ENCODE results near the gene CCDC191.

The CCDC191 gene

DNA sequence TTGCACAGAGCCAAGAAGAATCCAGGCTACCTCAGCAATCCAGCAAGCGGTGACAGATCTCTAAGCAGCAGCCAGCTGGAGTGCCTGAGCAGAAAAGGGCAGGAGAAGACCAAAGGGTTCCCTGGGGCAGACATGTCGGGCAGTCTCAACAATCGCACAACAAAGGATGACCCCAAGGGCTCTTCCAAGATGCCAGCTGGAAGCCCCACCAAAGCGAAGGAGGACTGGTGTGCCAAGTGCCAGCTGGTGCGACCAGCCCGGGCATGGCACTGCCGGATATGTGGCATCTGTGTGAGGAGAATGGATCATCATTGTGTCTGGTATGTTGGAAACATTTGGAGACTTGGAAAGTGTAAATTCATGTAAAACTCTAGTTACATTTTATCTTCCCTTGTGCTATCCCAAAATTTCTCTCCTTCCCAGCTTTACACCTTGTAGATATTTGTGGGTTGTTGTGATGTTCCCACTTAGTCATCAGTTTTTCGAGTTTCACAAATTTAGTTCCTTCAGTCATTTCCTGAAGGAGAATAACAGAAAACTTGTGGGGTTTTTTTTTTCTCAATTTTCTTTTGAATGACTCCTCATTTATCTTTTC lies 102.1 kb downstream of the CCDC191 start:
- DNase-seq, result no peak

DNA sequence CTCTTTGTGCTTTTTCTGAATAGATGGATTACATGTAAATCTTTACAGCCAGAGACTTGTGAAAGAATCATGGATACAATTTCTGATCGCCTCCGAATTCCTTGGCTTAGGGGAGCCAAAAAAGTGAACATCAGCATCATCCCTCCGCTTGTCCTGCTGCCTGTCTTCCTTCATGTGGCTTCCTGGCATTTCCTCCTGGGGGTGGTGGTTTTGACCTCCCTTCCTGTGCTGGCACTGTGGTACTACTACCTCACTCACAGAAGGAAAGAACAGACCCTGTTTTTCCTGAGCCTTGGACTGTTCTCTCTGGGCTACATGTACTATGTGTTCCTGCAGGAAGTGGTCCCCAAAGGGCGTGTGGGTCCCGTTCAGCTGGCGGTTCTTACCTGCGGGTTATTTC lies 102.6 kb downstream of the CCDC191 start:
- no peak for DNase-seq

DNA sequence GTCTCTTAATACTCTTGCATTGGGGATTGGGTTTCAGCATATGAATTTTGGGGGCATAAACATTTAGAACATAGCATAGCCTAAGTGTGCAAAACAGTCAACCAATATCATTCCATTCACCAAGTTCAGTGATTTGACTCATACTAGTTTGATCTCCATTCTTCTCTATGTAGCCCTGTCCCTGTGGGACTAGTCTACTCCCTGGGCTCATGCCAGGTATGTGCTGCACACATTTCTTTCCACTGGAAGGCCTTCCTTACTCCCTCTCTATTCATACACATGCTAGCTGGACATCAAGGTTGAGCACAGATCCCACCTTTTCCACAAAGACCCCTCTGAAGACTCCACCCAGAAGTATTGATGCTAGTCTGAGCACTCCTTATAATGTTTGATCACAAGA lies 103.4 kb downstream of the CCDC191 start:
- no peak for DNase-seq

DNA sequence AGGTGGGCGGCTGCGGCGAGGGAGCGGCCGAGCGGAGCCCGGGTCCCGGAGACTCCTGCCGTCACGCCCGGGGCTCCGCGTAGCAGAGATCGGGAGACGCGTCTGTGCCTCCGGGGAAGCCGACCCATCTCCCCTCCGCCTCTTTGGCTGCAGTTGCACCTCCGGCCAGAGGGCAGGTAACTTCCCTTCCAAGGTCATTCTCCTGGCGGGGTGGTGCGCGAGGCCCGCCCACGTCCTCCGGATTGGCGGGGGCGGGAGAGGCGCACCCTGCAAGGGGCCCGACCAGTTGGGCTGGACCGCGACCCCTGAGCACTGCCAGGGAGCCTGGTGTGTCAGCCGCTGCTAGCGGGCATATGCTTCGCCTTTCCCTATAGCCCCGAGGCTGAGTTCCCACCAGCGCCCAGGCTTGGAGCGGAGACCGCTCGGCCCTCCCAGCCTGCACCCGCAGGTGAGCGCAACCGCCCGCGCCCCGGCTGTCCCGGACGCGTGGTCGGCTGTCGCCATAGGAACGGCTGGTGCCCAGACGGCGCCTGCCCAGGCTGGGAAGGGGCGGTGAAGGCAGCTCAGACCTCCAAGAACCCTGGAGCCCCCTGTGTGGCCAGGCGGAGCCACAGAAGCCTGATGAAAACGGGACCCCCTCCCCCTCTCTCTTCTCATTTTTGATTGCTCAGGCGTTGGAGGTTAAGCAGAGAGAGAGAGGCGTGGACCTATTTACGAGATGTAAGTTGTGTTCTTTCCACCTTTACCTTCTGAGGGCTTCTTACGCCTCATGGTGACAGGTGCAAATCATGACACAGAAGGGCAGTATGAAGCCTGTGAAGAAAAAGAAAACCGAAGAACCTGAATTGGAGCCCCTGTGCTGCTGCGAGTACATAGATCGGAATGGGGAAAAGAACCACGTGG lies 108.1 kb downstream of the CCDC191 start:
- peak; percentile 87 for DNase-seq

DNA sequence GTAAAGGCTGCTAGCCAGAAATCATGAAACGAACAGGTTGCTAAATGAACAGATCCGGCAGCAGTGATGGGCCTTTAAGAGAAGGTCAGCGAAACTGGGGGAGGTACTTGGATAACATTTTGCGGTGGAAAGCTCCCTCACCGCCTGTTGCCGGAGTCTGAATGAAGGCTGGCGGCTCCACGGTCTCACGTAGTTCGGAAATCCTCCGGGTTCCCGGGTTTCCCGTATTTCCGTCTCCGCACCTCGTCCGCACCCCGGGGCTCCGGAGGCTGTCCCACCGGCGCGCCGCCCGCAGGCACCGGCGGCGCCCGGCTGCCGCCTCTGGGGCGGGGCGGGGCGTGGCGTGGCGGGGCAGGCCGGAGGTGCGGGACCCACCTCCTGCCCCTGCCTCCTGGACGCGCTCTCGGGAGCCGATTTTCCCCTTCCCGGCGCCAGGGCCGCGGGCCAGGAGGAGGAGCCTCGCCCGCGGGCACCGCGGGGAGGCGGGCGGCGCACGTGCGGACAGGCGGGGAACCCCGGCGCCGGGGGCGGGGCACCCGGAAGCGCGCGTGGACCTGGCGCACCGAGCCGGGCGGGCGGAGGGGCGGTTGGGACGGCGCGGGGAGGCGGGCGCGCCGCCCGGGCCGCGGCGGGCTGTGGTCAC lies 108.8 kb downstream of the CCDC191 start, which contains the start of gene ZDHHC23:
Gene ZDHHC23, plus strand, starts transcription at position 642 of the 643 bp plus-strand sequence. CDS start 790 bp downstream, outside the sequence.
- peak; percentile 95 for DNase-seq

DNA sequence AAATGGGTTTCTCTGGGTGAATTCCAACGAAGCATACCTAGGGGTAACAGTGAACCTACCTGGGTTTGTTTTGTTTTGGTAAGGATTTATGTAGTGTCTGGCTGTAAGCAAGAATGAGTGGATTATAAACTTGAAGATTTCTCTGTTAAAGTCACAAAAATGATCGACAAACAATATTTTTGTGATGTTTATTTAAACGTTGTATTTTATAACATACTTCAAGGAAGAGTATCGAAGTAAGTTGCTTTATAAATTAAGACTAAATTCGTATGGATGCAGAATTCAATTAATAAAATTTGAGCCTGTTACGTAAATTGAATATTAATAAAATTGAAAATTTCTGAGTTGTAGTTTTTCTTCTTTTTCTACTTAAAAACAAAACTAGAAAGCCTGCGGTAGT lies 109.5 kb downstream of the CCDC191 start:
- DNase-seq, result no peak

DNA sequence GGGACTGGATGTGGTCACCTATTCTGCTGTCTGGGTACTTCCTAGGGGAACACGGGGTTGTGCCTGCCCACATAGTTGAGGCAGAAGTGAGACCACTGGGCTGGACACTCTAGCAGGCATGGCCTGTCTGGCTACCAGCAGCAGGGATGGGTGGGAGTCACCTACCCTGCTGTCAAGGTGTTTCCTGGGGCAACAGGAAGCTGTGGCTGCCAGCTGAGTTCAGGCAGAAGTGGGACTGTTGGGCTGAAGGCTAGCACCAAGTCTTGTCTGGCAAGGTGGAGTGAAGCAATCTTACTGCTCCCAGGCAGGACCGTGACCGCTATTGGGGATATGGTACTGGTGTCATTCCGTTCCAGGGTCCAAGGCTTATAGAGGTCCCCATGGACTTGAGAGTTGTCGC lies 128.8 kb downstream of the CCDC191 start:
- no peak for DNase-seq

DNA sequence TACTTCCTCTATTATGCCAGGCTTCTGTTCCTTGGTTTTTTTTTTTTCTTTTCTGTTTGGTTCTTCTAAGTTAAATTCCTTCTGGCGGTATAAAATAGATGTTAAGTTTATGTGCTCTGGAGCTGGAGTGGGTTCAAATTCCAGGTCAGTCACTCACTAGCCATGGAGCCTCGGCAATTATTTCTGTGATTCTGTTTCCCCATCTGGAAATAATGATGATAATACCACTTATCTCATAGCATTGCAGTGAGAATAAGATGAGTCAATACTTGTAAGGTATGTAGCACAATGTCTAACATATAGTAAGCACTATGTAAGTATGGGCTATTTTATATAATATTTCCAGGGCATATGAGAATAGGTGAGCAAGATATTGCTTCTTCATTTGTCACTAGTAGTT lies 141.7 kb downstream of the CCDC191 start:
- DNase-seq, result no peak

Data from NCI-H146 (cell line).